Hepatocyte (in vitro differentiated cells): Measurements from ENCODE around the gene CKAP5. TPM values are rescaled to one million over a fixed set of nuclear protein-coding genes. Genes with fewer than 3 reads are reported as not detected.
A peak's percentile ranks its signal among the peaks of the same experiment; 100 is the strongest.

ENCODE experiments used
- DNase-seq: peaks from one replicate; pipeline ENCODE4 v3.0.0-alpha.2; 2016; ENCODE audit warnings: low spot score
- H2AFZ ChIP-seq: fragments of 200-600 bp; sonication (generic); 2 replicates; pipeline ENCODE4 v1.6.0; 2016; ENCODE audit warnings: antibody characterized with exemption, mild to moderate bottlenecking
- H3K27ac ChIP-seq: fragments of 200-600 bp; sonication (generic); 2 replicates; pipeline ENCODE4 v1.5.1; 2016; ENCODE audit warnings: mild to moderate bottlenecking
- H3K27me3 ChIP-seq: fragments of 200-600 bp; sonication (generic); 2 replicates; pipeline ENCODE4 v1.6.1; 2016
- H3K36me3 ChIP-seq: fragments of 200-600 bp; sonication (generic); replicated peaks from 2 replicates; pipeline ENCODE4 v1.5.1; 2016; ENCODE audit warnings: low read depth; ENCODE audit not compliant: insufficient read depth
- H3K4me1 ChIP-seq: fragments of 200-600 bp; sonication (generic); 2 replicates; pipeline ENCODE4 v1.5.1; 2016; ENCODE audit warnings: mild to moderate bottlenecking, moderate library complexity; ENCODE audit not compliant: insufficient read depth
- H3K4me2 ChIP-seq: fragments of 200-600 bp; sonication (generic); 2 replicates; pipeline ENCODE4 v1.6.0; 2016
- H3K4me3 ChIP-seq: fragments of 200-600 bp; sonication (generic); 2 replicates; pipeline ENCODE4 v1.5.1; 2016; ENCODE audit warnings: mild to moderate bottlenecking
- H3K79me2 ChIP-seq: fragments of 200-600 bp; sonication (generic); 2 replicates; pipeline ENCODE4 v1.6.0; 2017; ENCODE audit warnings: mild to moderate bottlenecking
- H3K9me2 ChIP-seq: fragments of 200-600 bp; sonication (generic); replicated peaks from 2 replicates; pipeline ENCODE4 v1.6.0; 2017; ENCODE audit warnings: mild to moderate bottlenecking; ENCODE audit not compliant: insufficient read depth
- H3K9me3 ChIP-seq: fragments of 200-600 bp; sonication (generic); 2 replicates; pipeline ENCODE4 v1.5.1; 2016; ENCODE audit warnings: low read depth, mild to moderate bottlenecking
- H4K20me1 ChIP-seq: fragments of 200-600 bp; sonication (generic); 2 replicates; pipeline ENCODE4 v1.6.0; 2016; ENCODE audit warnings: mild to moderate bottlenecking; ENCODE audit not compliant: insufficient read depth, poor library complexity, severe bottlenecking
- EZH2 ChIP-seq: fragments of 200-600 bp; sonication (generic); IDR thresholded peaks from 2 replicates; pipeline ENCODE4 v1.6.1; 2016; ENCODE audit warnings: antibody characterized with exemption, mild to moderate bottlenecking, borderline replicate concordance
- EZH2phosphoT487 ChIP-seq: fragments of 200-600 bp; sonication (generic); IDR thresholded peaks from one replicate; pipeline ENCODE4 v1.6.1; 2018; ENCODE audit warnings: antibody characterized with exemption, mild to moderate bottlenecking, low read depth, moderate library complexity; ENCODE audit not compliant: unreplicated experiment, severe bottlenecking
- WGBS: methylation state at CpG from one replicate; pipeline ENCODE4 v1.1.6; 2016; ENCODE audit warnings: low lambda C conversion rate; ENCODE audit errors: missing lambda C conversion rate; 5-methylcytosine and 5-hydroxymethylcytosine counted together
- polyA plus RNA-seq: library from polyadenylated mRNA; unstranded; fragments of >200 nt; fragmentation: Nextera tagmentation; extraction: Ambion mirVana; gene quantifications from 2 replicates; pipeline ENCODE4 v1.2.1, GENCODE V29; 2016
- total RNA-seq: library from RNA; depleted of rRNA; stranded (reverse); fragments of >200 nt; gene quantifications from 2 replicates; pipeline ENCODE4 v1.2.3, GENCODE V29; 2014
- TF ChIP-seq, protein P1 (sequence below): fragments of 200-600 bp; sonication (generic); IDR thresholded peaks from 2 replicates; pipeline ENCODE4 v1.5.1; 2016; ENCODE audit warnings: antibody characterized with exemption, mild to moderate bottlenecking; ENCODE audit not compliant: poor library complexity

CKAP5 gene
- total and polyA plus RNA-seq, 2 experiments from 2014 or later: 23.7 to 53.3 TPM

DNA sequence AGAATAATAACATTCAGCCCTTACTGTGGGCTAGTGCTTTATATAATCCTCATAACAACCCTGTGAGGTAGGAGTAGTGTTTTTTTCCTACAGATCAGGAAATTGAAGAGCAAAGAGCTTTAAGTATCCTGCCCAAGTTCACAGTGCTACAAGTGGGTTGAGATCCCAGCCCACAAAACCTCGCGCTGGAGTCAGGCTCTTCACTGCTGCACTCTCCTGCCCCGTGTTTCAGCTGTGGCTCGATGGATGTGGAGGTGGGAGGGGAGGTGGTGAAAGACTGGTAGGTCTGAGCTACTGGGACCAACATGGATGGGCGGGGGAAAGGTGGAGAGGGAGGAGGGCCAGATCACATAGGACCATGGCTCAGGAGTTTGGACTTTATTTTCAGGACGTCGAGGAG is 139.2 kb downstream of the CKAP5 start:
- Histone ChIP-seq H3K4me3 (no peak overlapping the region), H3K27ac (no peak overlapping the region), H4K20me1 (no peaks in the 10 kb centered on the region), H3K4me1 (peaks cover 6% of the 10 kb centered on the region), H3K79me2 (peaks cover 16% of the 10 kb centered on the region), H3K27me3 (no peaks in the 10 kb centered on the region), H2AFZ (no peak overlapping the region), H3K4me2 (no peak overlapping the region), H3K9me3 (no peaks in the 10 kb centered on the region), H3K9me2 (no peaks in the 10 kb centered on the region), H3K36me3 (no peaks in the 10 kb centered on the region)
- TF ChIP-seq, protein P1, sequence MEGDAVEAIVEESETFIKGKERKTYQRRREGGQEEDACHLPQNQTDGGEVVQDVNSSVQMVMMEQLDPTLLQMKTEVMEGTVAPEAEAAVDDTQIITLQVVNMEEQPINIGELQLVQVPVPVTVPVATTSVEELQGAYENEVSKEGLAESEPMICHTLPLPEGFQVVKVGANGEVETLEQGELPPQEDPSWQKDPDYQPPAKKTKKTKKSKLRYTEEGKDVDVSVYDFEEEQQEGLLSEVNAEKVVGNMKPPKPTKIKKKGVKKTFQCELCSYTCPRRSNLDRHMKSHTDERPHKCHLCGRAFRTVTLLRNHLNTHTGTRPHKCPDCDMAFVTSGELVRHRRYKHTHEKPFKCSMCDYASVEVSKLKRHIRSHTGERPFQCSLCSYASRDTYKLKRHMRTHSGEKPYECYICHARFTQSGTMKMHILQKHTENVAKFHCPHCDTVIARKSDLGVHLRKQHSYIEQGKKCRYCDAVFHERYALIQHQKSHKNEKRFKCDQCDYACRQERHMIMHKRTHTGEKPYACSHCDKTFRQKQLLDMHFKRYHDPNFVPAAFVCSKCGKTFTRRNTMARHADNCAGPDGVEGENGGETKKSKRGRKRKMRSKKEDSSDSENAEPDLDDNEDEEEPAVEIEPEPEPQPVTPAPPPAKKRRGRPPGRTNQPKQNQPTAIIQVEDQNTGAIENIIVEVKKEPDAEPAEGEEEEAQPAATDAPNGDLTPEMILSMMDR: no peak
- TF ChIP-seq EZH2phosphoT487 (no peak), EZH2 (no peak)
- WGBS: 96% methylated on average over 6 of the region's 7 CpGs
- DNase-seq: no peak

DNA sequence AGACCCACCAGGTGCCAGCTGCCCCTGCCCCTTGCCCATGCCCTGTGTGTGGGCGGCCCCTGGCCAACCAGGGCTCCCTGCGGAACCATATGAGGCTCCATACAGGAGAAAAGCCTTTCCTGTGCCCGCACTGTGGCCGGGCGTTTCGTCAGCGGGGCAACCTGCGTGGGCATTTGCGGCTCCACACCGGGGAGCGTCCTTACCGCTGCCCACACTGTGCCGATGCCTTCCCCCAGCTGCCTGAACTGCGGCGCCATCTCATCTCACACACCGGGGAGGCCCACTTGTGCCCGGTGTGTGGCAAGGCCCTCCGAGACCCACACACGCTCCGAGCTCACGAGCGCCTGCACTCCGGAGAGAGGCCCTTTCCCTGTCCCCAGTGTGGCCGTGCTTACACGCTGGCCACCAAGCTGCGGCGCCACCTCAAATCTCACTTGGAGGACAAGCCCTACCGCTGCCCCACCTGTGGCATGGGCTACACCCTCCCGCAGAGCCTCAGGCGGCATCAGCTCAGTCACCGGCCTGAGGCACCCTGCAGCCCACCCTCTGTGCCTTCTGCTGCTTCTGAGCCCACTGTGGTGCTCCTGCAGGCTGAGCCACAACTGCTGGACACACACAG is 140.9 kb downstream of the CKAP5 start:
- no peak overlapping the region for H2AFZ ChIP-seq
- H3K9me3 ChIP-seq: no peaks in the 10 kb centered on the region
- TF ChIP-seq EZH2 (no peak), EZH2phosphoT487 (no peak)
- TF ChIP-seq, protein P1: no peak
- no peaks in the 10 kb centered on the region for H3K27me3 ChIP-seq
- H3K9me2 ChIP-seq: no peaks in the 10 kb centered on the region
- WGBS: over 99% methylated on average over 31 of the region's 31 CpGs
- H3K4me1 ChIP-seq: peaks cover 9% of the 10 kb centered on the region
- no peak overlapping the region for H3K4me2 ChIP-seq
- H3K36me3 ChIP-seq: no peaks in the 10 kb centered on the region
- H4K20me1 ChIP-seq: no peaks in the 10 kb centered on the region
- no peak overlapping the region for H3K27ac ChIP-seq
- H3K79me2 ChIP-seq: peaks cover 26% of the 10 kb centered on the region
- H3K4me3 ChIP-seq: no peak overlapping the region
- DNase-seq: no peak

DNA sequence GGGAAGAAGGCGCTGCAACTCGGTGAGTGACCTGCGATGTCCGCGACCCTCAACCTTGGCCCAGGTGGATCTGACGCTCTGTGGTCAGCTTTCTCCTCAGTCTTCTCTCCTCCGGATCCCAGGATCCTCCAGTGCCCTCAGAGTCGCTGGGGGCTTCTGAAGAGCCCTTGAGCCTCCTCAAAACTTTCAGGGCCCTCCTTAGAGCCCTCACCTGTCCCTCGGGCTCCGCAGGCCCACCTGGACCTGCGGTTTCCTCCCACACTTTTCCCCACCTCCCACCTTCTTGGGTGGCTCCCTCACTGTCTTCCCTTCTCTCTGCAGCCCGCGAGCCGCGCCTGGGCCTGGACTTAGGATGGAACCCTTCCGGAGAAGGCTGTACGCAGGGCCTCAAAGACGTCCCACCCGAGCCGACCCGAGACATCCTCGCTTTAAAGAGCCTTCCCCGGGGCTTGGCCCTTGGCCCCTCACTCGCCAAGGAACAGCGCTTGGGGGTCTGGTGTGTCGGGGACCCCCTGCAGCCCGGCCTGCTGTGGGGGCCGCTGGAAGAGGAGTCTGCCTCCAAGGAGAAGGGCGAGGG is 144.9 kb downstream of the CKAP5 start:
- Histone ChIP-seq H3K27ac (peak overlapping the region; percentile 98), H3K9me2 (no peaks in the 10 kb centered on the region), H3K4me2 (peak overlapping the region; percentile 96), H3K79me2 (peaks cover 53% of the 10 kb centered on the region), H2AFZ (peak overlapping the region; percentile 96), H3K27me3 (no peaks in the 10 kb centered on the region), H3K9me3 (no peaks in the 10 kb centered on the region), H3K4me3 (peak overlapping the region; percentile 81), H4K20me1 (peaks cover 5% of the 10 kb centered on the region), H3K36me3 (no peaks in the 10 kb centered on the region), H3K4me1 (peaks cover 18% of the 10 kb centered on the region)
- 2% methylated on average over 29 of the region's 29 CpGs for WGBS
- TF ChIP-seq EZH2phosphoT487: no peak
- TF ChIP-seq, protein P1: no peak
- TF ChIP-seq EZH2: no peak
- no peak for DNase-seq
